Lung microvascular endothelial cell (primary cell): Measurements from ENCODE around the gene C11orf98. TPM values are rescaled to one million over a fixed set of nuclear protein-coding genes. Genes with fewer than 3 reads are reported as not detected.
"Not testable (repeated sequence)": the region's sequence is repeated elsewhere in the genome, so short reads cannot be mapped to it uniquely, and the experiment has no call there.

Experiments used
- DNase-seq, 2 donors: peaks; one replicate each; pipeline versions ENCODE4 v3.0.0 to v3.0.0-alpha.2; 2010; ENCODE audit warnings: low read depth in 2 of 2
- total RNA-seq: library from RNA; depleted of rRNA; stranded (reverse); fragments of >200 nt; gene quantifications from 2 replicates; pipeline ENCODE4 v1.2.1, GENCODE V29; 2014

Gene C11orf98
- 25.5 and 37.5 TPM in 2 replicates for total RNA-seq

- peak; percentile 93 to 95 for DNase-seq
Observed at GRCh38 chr11:62665075-62665598, at the start of gene C11orf98, which contains the start of gene CSKMT. Gene C11orf98, minus strand, starts transcription at chr11:62665210. Its CDS starts 41 bp downstream, at chr11:62665169. Gene CSKMT, plus strand, starts transcription at chr11:62665312. Its CDS starts 568 bp downstream, at chr11:62665880.

- no peak for DNase-seq
Observed at GRCh38 chr11:62713343-62713742, 48.3 kb upstream of the C11orf98 start.

GRCh38 chr11:62712861-62713260 lies 47.9 kb upstream of the C11orf98 start:
- peak in 1 of 2 donors; percentile 49 for DNase-seq

GRCh38 chr11:62712276-62712812 lies 47.3 kb upstream of the C11orf98 start:
- no peak for DNase-seq

GRCh38 chr11:62710001-62710345 lies 45.0 kb upstream of the C11orf98 start:
- DNase-seq = peak; percentile 51 to 61

- DNase-seq = peak; percentile 98
Observed at GRCh38 chr11:62709247-62710000, 44.4 kb upstream of the C11orf98 start.

GRCh38 chr11:62708793-62709192 lies 43.8 kb upstream of the C11orf98 start:
- peak in 1 of 2 donors; percentile 15 for DNase-seq

- no peak for DNase-seq
Observed at GRCh38 chr11:62708392-62708791, 43.4 kb upstream of the C11orf98 start.

GRCh38 chr11:62707277-62707861 lies 42.4 kb upstream of the C11orf98 start, which contains the start of the genes BSCL2 and GNG3:
Gene BSCL2, minus strand, starts transcription at chr11:62707424. Its CDS starts 229 bp downstream, at chr11:62707195.
Gene GNG3, plus strand, starts transcription at chr11:62707676. Its CDS starts 620 bp downstream, at chr11:62708296.
- no peak for DNase-seq

GRCh38 chr11:62706850-62707247 lies 41.8 kb upstream of the C11orf98 start:
- DNase-seq = no peak

GRCh38 chr11:62705880-62706849 lies 41.2 kb upstream of the C11orf98 start:
- peak; percentile 95 to 96 for DNase-seq

- DNase-seq = peak; percentile 9 to 31
Observed at GRCh38 chr11:62705413-62705812, 40.4 kb upstream of the C11orf98 start.

- not testable (repeated sequence) for DNase-seq
Observed at GRCh38 chr11:62703921-62704320, 38.9 kb upstream of the C11orf98 start.

- DNase-seq = no peak
Observed at GRCh38 chr11:62702246-62702645, 37.2 kb upstream of the C11orf98 start.

- peak; percentile 88 to 91 for DNase-seq
Observed at GRCh38 chr11:62694455-62695167, 29.6 kb upstream of the C11orf98 start.

GRCh38 chr11:62693624-62694023 lies 28.6 kb upstream of the C11orf98 start:
- not testable (repeated sequence) for DNase-seq

GRCh38 chr11:62689421-62690183 lies 24.6 kb upstream of the C11orf98 start, which contains the start of gene LRRN4CL:
Gene LRRN4CL, minus strand, starts transcription at chr11:62689530. Its CDS starts 1,022 bp downstream, at chr11:62688508.
- DNase-seq = no peak

GRCh38 chr11:62688491-62688890 lies 23.5 kb upstream of the C11orf98 start:
- no peak for DNase-seq
